Measurements from ENCODE around the gene CPSF4L.

GRCh38 chr17:73231841-73232586 lies 29.7 kb downstream of the CPSF4L start:
- TF ChIP-seq CTCF (conservative IDR thresholded peaks at IDR 0.05 in 1 of 2, IDR thresholded peaks at IDR 0.05 in 1 of 2; ENCODE audit: extremely low read depth in 1 of 2, insufficient read depth in 1 of 2, low read depth in 1 of 2, low read length in 2 of 2): peak in 1 of 2 donors; percentile 25
- no peak for TF ChIP-seq EZH2 (IDR thresholded peaks at IDR 0.05; ENCODE audit: borderline replicate concordance, low read length)

All from mammary epithelial cell (primary cell).